GM19193 (cell line): Measurements from ENCODE around the gene CRYAA.
"Not testable (repeated sequence)": the region's sequence is repeated elsewhere in the genome, so short reads cannot be mapped to it uniquely, and the experiment has no call there.

Experiments used
- POLR2A ChIP-seq: IDR thresholded peaks from 4 replicates; pipeline ENCODE4 v1.6.1; 2011; ENCODE audit not compliant: insufficient read depth, insufficient read length; ENCODE audit errors: extremely low read depth

CRYAA gene

GRCh38 chr21:43168708-43169107 is at the start of gene CRYAA:
Gene CRYAA (plus strand): TSS chr21:43169008. CDS start chr21:43169100, 92 bp downstream.
- not testable (repeated sequence) for TF ChIP-seq POLR2A

GRCh38 chr21:43187715-43188114 is 18.9 kb downstream of the CRYAA start:
- TF ChIP-seq POLR2A: no peak

- no peak for TF ChIP-seq POLR2A
Observed at GRCh38 chr21:43188181-43188580, 19.4 kb downstream of the CRYAA start.

- TF ChIP-seq POLR2A: no peak
Observed at GRCh38 chr21:43188592-43189210, 19.9 kb downstream of the CRYAA start.

- TF ChIP-seq POLR2A: no peak
Observed at GRCh38 chr21:43189936-43190335, 21.1 kb downstream of the CRYAA start.

GRCh38 chr21:43190544-43190943 is 21.7 kb downstream of the CRYAA start:
- TF ChIP-seq POLR2A: no peak

- no peak for TF ChIP-seq POLR2A
Observed at GRCh38 chr21:43190951-43191350, 22.1 kb downstream of the CRYAA start.

GRCh38 chr21:43191521-43191920 is 22.7 kb downstream of the CRYAA start:
- TF ChIP-seq POLR2A: no peak

- TF ChIP-seq POLR2A: no peak
Observed at GRCh38 chr21:43191971-43192370, 23.2 kb downstream of the CRYAA start.

GRCh38 chr21:43192501-43193081 is 23.8 kb downstream of the CRYAA start:
- no peak for TF ChIP-seq POLR2A

- no peak for TF ChIP-seq POLR2A
Observed at GRCh38 chr21:43193088-43193650, 24.4 kb downstream of the CRYAA start.

GRCh38 chr21:43193651-43194302 is 25.0 kb downstream of the CRYAA start:
- no peak for TF ChIP-seq POLR2A

- no peak for TF ChIP-seq POLR2A
Observed at GRCh38 chr21:43194303-43195120, 25.7 kb downstream of the CRYAA start.

- no peak for TF ChIP-seq POLR2A
Observed at GRCh38 chr21:43195121-43196021, 26.6 kb downstream of the CRYAA start.
